ENCODE results near the gene CABP2. TPM values are rescaled to one million over a fixed set of nuclear protein-coding genes. Genes with fewer than 3 reads are reported as not detected.

Gene CABP2
- total and polyA plus RNA-seq, 2 donors from 2014 or later = not detected

- no peak for TF ChIP-seq CTCF (IDR thresholded peaks at IDR 0.05; ENCODE audit: borderline replicate concordance, extremely low read depth, insufficient read depth)
- no peak overlapping the region for H3K4me3 ChIP-seq (ENCODE audit: low read length in 3 of 3)
- H3K9ac ChIP-seq (ENCODE audit: low read length in 3 of 3) = no peak overlapping the region
- FAIRE-seq = no peak
- no peak for DNase-seq
- no peaks in the 10 kb centered on the region for H3K9me3 ChIP-seq (ENCODE audit: control insufficient read depth in 2 of 3, insufficient read depth in 1 of 3, low read length in 3 of 3)
- intact Hi-C loops (cut with DNase I) = no loop called here
- H3K27me3 ChIP-seq (ENCODE audit: control insufficient read depth, insufficient read depth, low read length) = no peaks in the 10 kb centered on the region
- H3K4me1 ChIP-seq (ENCODE audit: control insufficient read depth in 2 of 3, insufficient read depth in 2 of 3, low read depth in 1 of 3, low read length in 3 of 3) = peaks cover 0 to 17% (median 11%) of the 10 kb centered on the region in 3 donors
- no peaks in the 10 kb centered on the region for H3K36me3 ChIP-seq (ENCODE audit: control insufficient read depth in 2 of 3, insufficient read depth in 3 of 3, low read length in 3 of 3)
- no peak overlapping the region for H3K27ac ChIP-seq (ENCODE audit: low read depth in 2 of 2, low read length in 2 of 2)
These were observed 18.0 kb upstream of the CABP2 start for GRCh38 chr11:67541198-67541597.

GRCh38 chr11:67539550-67539949 lies 16.3 kb upstream of the CABP2 start:
- FAIRE-seq (no peak), DNase-seq (no peak)
- Histone ChIP-seq H3K9ac (ENCODE audit: low read length in 3 of 3) (no peak overlapping the region), H3K27me3 (ENCODE audit: control insufficient read depth, insufficient read depth, low read length) (no peaks in the 10 kb centered on the region), H3K36me3 (ENCODE audit: control insufficient read depth in 2 of 3, insufficient read depth in 3 of 3, low read length in 3 of 3) (no peaks in the 10 kb centered on the region), H3K4me3 (ENCODE audit: low read length in 3 of 3) (no peak overlapping the region), H3K9me3 (ENCODE audit: control insufficient read depth in 2 of 3, insufficient read depth in 1 of 3, low read length in 3 of 3) (no peaks in the 10 kb centered on the region), H3K4me1 (ENCODE audit: control insufficient read depth in 2 of 3, insufficient read depth in 2 of 3, low read depth in 1 of 3, low read length in 3 of 3) (peaks cover 0 to 8% (median 4%) of the 10 kb centered on the region in 3 donors), H3K27ac (ENCODE audit: low read depth in 2 of 2, low read length in 2 of 2) (no peak overlapping the region)
- intact Hi-C loops (cut with DNase I) = no loop called here
- TF ChIP-seq CTCF (IDR thresholded peaks at IDR 0.05; ENCODE audit: borderline replicate concordance, extremely low read depth, insufficient read depth) = no peak

GRCh38 chr11:67538823-67539505 lies 15.7 kb upstream of the CABP2 start:
- no peak for DNase-seq
- H3K4me3 ChIP-seq (ENCODE audit: low read length in 3 of 3) = no peak overlapping the region
- H3K36me3 ChIP-seq (ENCODE audit: control insufficient read depth in 2 of 3, insufficient read depth in 3 of 3, low read length in 3 of 3) = no peaks in the 10 kb centered on the region
- H3K27ac ChIP-seq (ENCODE audit: low read depth in 2 of 2, low read length in 2 of 2) = no peak overlapping the region
- intact Hi-C loops (cut with DNase I) = no loop called here
- H3K9ac ChIP-seq (ENCODE audit: low read length in 3 of 3) = no peak overlapping the region
- no peaks in the 10 kb centered on the region for H3K27me3 ChIP-seq (ENCODE audit: control insufficient read depth, insufficient read depth, low read length)
- H3K9me3 ChIP-seq (ENCODE audit: control insufficient read depth in 2 of 3, insufficient read depth in 1 of 3, low read length in 3 of 3) = no peaks in the 10 kb centered on the region
- no peak for FAIRE-seq
- no peak for TF ChIP-seq CTCF (IDR thresholded peaks at IDR 0.05; ENCODE audit: borderline replicate concordance, extremely low read depth, insufficient read depth)
- H3K4me1 ChIP-seq (ENCODE audit: control insufficient read depth in 2 of 3, insufficient read depth in 2 of 3, low read depth in 1 of 3, low read length in 3 of 3) = peaks cover 0 to 4% (median 3%) of the 10 kb centered on the region in 3 donors

All from kidney (tissue), 14 donors.